Endothelial cell of umbilical vein (primary cell): ENCODE data around the gene PPP4R4.

ENCODE experiments used
- CTCF ChIP-seq, 2 donors: IDR thresholded peaks; 1 replicate in 1 of 2; 2 replicates in 1 of 2; pipeline ENCODE4 v1.5.1; 2011; ENCODE audit warnings: low read length in 2 of 2, mild to moderate bottlenecking in 2 of 2, moderate library complexity in 2 of 2, control low read depth in 1 of 2, inconsistent platforms in 1 of 2, low read depth in 1 of 2; ENCODE audit not compliant: insufficient read depth in 1 of 2; ENCODE audit errors: extremely low read depth in 1 of 2
- POLR2A ChIP-seq: IDR thresholded peaks from 2 replicates; pipeline ENCODE4 v1.6.1; 2012; ENCODE audit warnings: low read depth, mild to moderate bottlenecking, control low read depth, low read length

- TF ChIP-seq CTCF (IDR thresholded peaks at IDR 0.05; ENCODE audit: extremely low read depth in 1 of 2, insufficient read depth in 1 of 2, low read depth in 1 of 2, low read length in 2 of 2) = no peak
- TF ChIP-seq POLR2A = no peak
Measured at GRCh38 chr14:94172545-94172944, 1.6 kb upstream of the PPP4R4 start.
